HCT116 (cell line): Measurements from ENCODE around the gene CDHR4. TPM values are rescaled to one million over a fixed set of nuclear protein-coding genes. Genes with fewer than 3 reads are reported as not detected.
"Not testable (repeated sequence)": the region's sequence is repeated elsewhere in the genome, so short reads cannot be mapped to it uniquely, and the experiment has no call there.

ENCODE experiments used
- ATAC-seq: fragments of 200-7000 bp; cut with Tn5 transposase; 2 replicates; pipeline ENCODE4 v1.9.1; 2020; ENCODE audit warnings: mild to moderate bottlenecking, moderate library complexity
- BruUV-seq: library from RNA; stranded (reverse); fragments of 400-500 nt; replicated peaks from 2 replicates; lab custom pipeline; 2021; lab: Mats Ljungman, UMichigan
- CTCF ChIA-PET: fragments of 300-600 bp; sonication (Branson Sonifier 250); formaldehyde crosslinking; loops from one replicate; lab custom pipeline; 2021; ENCODE audit warnings: antibody characterized with exemption; lab: Charles Lee
- POLR2A ChIA-PET: fragments of 300-600, 350-600 bp; sonication (Branson Sonifier 250); formaldehyde crosslinking; loops from one replicate; lab custom pipeline; 2021; ENCODE audit warnings: antibody characterized with exemption; lab: Charles Lee
- RAD21 ChIA-PET, 2 experiments: fragments of 300-600 bp; sonication (Branson Sonifier 250); formaldehyde crosslinking; loops; one replicate each; lab custom pipeline; 2023; ENCODE audit warnings: low total read pairs in 2 of 2; ENCODE audit not compliant: uncharacterized antibody in 2 of 2, unreplicated experiment in 2 of 2, low non-redundant PET in 1 of 2; lab: Charles Lee
- DNase-seq: peaks from one replicate; pipeline ENCODE4 v3.0.0-alpha.2; 2010; ENCODE audit warnings: low read depth, low spot score
- H2AFZ ChIP-seq: fragments of 200-600 bp; shearing (Covaris generic), sonication (generic); 2 replicates; pipeline ENCODE4 v1.6.1; 2017; ENCODE audit warnings: low read depth, mixed run types, mixed read lengths, antibody characterized with exemption, low read length; ENCODE audit not compliant: poor library complexity, severe bottlenecking
- H3K27ac ChIP-seq: 2 replicates; pipeline ENCODE4 v1.5.1; 2012; ENCODE audit warnings: low read depth, low read length
- H3K27me3 ChIP-seq: fragments of 200-600 bp; sonication (generic); 2 replicates; pipeline ENCODE4 v1.6.1; 2016; ENCODE audit warnings: mixed run types, low read length, mixed read lengths; ENCODE audit not compliant: insufficient read depth
- H3K36me3 ChIP-seq, 2 experiments: fragments of 200-500 bp in 1 of 2; fragments of 200-600 bp in 1 of 2; sonication (Bioruptor generic) in 1 of 2; sonication (generic) in 1 of 2; 2 replicates each; pipeline versions ENCODE4 v1.5.1 to v1.6.1; 2014 to 2016; ENCODE audit warnings: low read length in 2 of 2, inconsistent platforms in 1 of 2, mixed read lengths in 1 of 2, mixed run types in 1 of 2; ENCODE audit not compliant: insufficient read depth in 2 of 2, control insufficient read depth in 1 of 2
- H3K4me1 ChIP-seq, 2 experiments: fragments of 200-600 bp in 1 of 2; sonication (generic) in 1 of 2; 2 replicates each; pipeline versions ENCODE4 v1.5.1 to v1.6.1; 2012 to 2017; ENCODE audit warnings: low read length in 2 of 2, inconsistent platforms in 1 of 2, mild to moderate bottlenecking in 1 of 2, mixed read lengths in 1 of 2, mixed run types in 1 of 2, moderate library complexity in 1 of 2; ENCODE audit not compliant: insufficient read depth in 2 of 2, control insufficient read depth in 1 of 2
- H3K4me2 ChIP-seq: fragments of 200-600 bp; sonication (generic); 2 replicates; pipeline ENCODE4 v1.6.1; 2017; ENCODE audit warnings: mixed run types, low read length, mixed read lengths
- H3K4me3 ChIP-seq, 2 experiments: fragments of 200-600 bp in 1 of 2; sonication (generic) in 1 of 2; replicated peaks in 1 of 2; 2 replicates each; pipeline ENCODE4 v1.5.1; 2011 to 2016; ENCODE audit warnings: low read length in 2 of 2, control low read depth in 1 of 2, low read depth in 1 of 2, mild to moderate bottlenecking in 1 of 2, mixed read lengths in 1 of 2, mixed run types in 1 of 2
- H3K79me2 ChIP-seq: fragments of 200-600 bp; sonication (generic); 2 replicates; pipeline ENCODE4 v1.6.1; 2017; ENCODE audit warnings: mild to moderate bottlenecking, mixed run types, low read length, moderate library complexity, mixed read lengths; ENCODE audit not compliant: insufficient read depth
- H3K9ac ChIP-seq: fragments of 200-600 bp; sonication (generic); 2 replicates; pipeline ENCODE4 v1.6.1; 2016; ENCODE audit warnings: low read length, mixed read lengths
- H3K9me2 ChIP-seq: fragments of 200-600 bp; sonication (generic), shearing (Covaris generic); 2 replicates; pipeline ENCODE4 v1.6.1; 2017; ENCODE audit warnings: mixed run types, mild to moderate bottlenecking, moderate library complexity; ENCODE audit not compliant: insufficient read depth
- H3K9me3 ChIP-seq, 2 experiments: fragments of 200-500 bp in 1 of 2; fragments of 200-600 bp in 1 of 2; sonication (Bioruptor generic) in 1 of 2; sonication (generic) in 1 of 2; 2 replicates each; pipeline ENCODE4 v1.6.1; 2014 to 2017; ENCODE audit warnings: low read length in 2 of 2, mixed read lengths in 2 of 2, inconsistent platforms in 1 of 2, low read depth in 1 of 2, mild to moderate bottlenecking in 1 of 2, mixed run types in 1 of 2, moderate library complexity in 1 of 2; ENCODE audit not compliant: control insufficient read depth in 1 of 2, insufficient read depth in 1 of 2
- H4K20me1 ChIP-seq: fragments of 200-600 bp; sonication (generic), shearing (Covaris generic); 2 replicates; pipeline ENCODE4 v1.6.1; 2017; ENCODE audit warnings: mixed run types, mild to moderate bottlenecking, moderate library complexity; ENCODE audit not compliant: insufficient read depth
- CTCF ChIP-seq, 3 experiments: fragments of 200-600 bp in 1 of 3; sonication (generic) in 1 of 3; IDR thresholded peaks in 2 of 3; conservative IDR thresholded peaks in 1 of 3; 2 replicates each; pipeline ENCODE4 v1.5.1; 2012 to 2017; ENCODE audit warnings: low read depth in 2 of 3, low read length in 2 of 3, antibody characterized with exemption in 1 of 3, borderline replicate concordance in 1 of 3, control low read depth in 1 of 3, mild to moderate bottlenecking in 1 of 3, mixed read lengths in 1 of 3, mixed run types in 1 of 3, moderate library complexity in 1 of 3; ENCODE audit not compliant: insufficient read depth in 1 of 3
- ELF1 ChIP-seq: IDR thresholded peaks from 2 replicates; pipeline ENCODE4 v1.6.1; 2012; ENCODE audit warnings: low read depth, borderline replicate concordance
- EZH2phosphoT487 ChIP-seq: fragments of 200-600 bp; IDR thresholded peaks from 2 replicates; pipeline ENCODE4 v1.6.1; 2018; ENCODE audit warnings: antibody characterized with exemption, borderline replicate concordance
- FOSL1 ChIP-seq: IDR thresholded peaks from 2 replicates; pipeline ENCODE4 v1.6.1; 2012; ENCODE audit warnings: low read depth
- JUND ChIP-seq: IDR thresholded peaks from 2 replicates; pipeline ENCODE4 v1.6.1; 2012
- POLR2AphosphoS5 ChIP-seq: IDR thresholded peaks from 2 replicates; pipeline ENCODE4 v1.6.1; 2011; ENCODE audit warnings: mild to moderate bottlenecking, low read depth, low read length, moderate library complexity
- SIN3A ChIP-seq: IDR thresholded peaks from 2 replicates; pipeline ENCODE4 v1.6.1; 2012; ENCODE audit warnings: low read depth
- TCF7L2 ChIP-seq: IDR thresholded peaks from 2 replicates; pipeline ENCODE4 v1.7.0; 2011; ENCODE audit warnings: borderline replicate concordance, inconsistent platforms; ENCODE audit not compliant: insufficient read depth, insufficient read length; ENCODE audit errors: extremely low read depth
- YY1 ChIP-seq: IDR thresholded peaks from 2 replicates; pipeline ENCODE4 v1.6.1; 2011; ENCODE audit warnings: low read length, low read depth, moderate library complexity, mild to moderate bottlenecking; ENCODE audit not compliant: insufficient replicate concordance; ENCODE audit errors: extremely low read depth
- ZFX ChIP-seq: fragments of 450-650 bp; IDR thresholded peaks from 2 replicates; pipeline ENCODE4 v1.6.1; 2017
- intact Hi-C: fragments of 100-400 bp; cut with micrococcal nuclease; formaldehyde crosslinking; loops from 2 replicates; pipeline ENCODE4 v1.10.0; 2022
- total RNA-seq: library from RNA; stranded (reverse); gene quantifications from one replicate; pipeline ENCODE4 v1.2.1, GENCODE V29; 2021; ENCODE audit not compliant: unreplicated experiment

The CDHR4 gene
- total RNA-seq, 1 experiment from 2014 or later, result not detected

GRCh38 chr3:49750056-49750455, 49.6 kb downstream of the CDHR4 start:
- Histone ChIP-seq H3K27ac (no peak overlapping the region), H3K4me2 (no peak overlapping the region), H3K9ac (no peak overlapping the region), H3K4me1 (no peaks in the 10 kb centered on the region), H3K27me3 (no peaks in the 10 kb centered on the region), H4K20me1 (0 out of 2 replicates have a peak, but pooled peaks cover 4% of the 10 kb centered on the region), H2AFZ (no peak overlapping the region), H3K36me3 (peaks cover 0 to 2% of the 10 kb centered on the region in 2 experiments; a peak in 1 of 4 replicates), H3K4me3 (no peak overlapping the region), H3K79me2 (peaks cover 60% of the 10 kb centered on the region), H3K9me3 (no peaks in the 10 kb centered on the region), H3K9me2 (no peaks in the 10 kb centered on the region)
- TF ChIP-seq POLR2AphosphoS5 (no peak), TCF7L2 (no peak), YY1 (no peak), CTCF (IDR thresholded peaks at IDR 0.05 in 2 of 3, conservative IDR thresholded peaks at IDR 0.05 in 1 of 3; ENCODE audit: borderline replicate concordance in 1 of 3, insufficient read depth in 1 of 3, low read depth in 2 of 3, low read length in 2 of 3) (no peak), ELF1 (no peak), JUND (no peak), SIN3A (no peak), FOSL1 (no peak), EZH2phosphoT487 (no peak), ZFX (no peak)
- DNase-seq (no peak), ATAC-seq (no peak)
- BruUV-seq, result no TSS peak
- ChIA-PET CTCF (no interaction called here), POLR2A (no interaction called here), RAD21 (no interaction called here)
- intact Hi-C loops, result no loop called here

DNA sequence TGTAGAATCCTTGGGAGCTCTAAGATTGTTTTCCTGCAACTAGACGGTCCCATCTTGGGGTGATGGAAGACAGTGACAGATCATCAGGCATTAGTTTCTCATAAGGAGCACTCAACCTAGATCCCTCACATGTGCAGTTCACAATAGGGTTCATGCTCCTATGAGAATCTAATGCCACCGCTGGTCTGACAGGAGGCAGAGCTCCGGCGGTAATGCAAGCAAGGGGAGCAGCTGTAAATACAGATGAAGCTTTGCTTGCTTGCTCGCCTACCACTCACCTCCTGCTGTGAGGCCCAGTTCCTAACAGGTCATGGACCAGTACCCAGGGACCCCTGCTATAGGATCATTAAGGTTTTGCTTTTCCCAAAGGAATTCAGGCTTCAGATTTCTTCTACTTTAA, 50.8 kb downstream of the CDHR4 start:
- H3K4me1 ChIP-seq, RAD21 ChIA-PET, H3K27me3 ChIP-seq, BruUV-seq, H3K9me2 ChIP-seq, H3K9me3 ChIP-seq, ATAC-seq, H3K4me2 ChIP-seq, H3K27ac ChIP-seq, H4K20me1 ChIP-seq, H3K36me3 ChIP-seq, CTCF ChIA-PET, H3K4me3 ChIP-seq, POLR2A ChIA-PET, intact Hi-C loops, H3K9ac ChIP-seq, H2AFZ ChIP-seq, DNase-seq: not testable (repeated sequence)
- H3K79me2 ChIP-seq, result peaks cover 57% of the 10 kb centered on the region
